ENCODE measurements around the gene C3orf20.

C3orf20 gene

GRCh38 chr3:14773691-14774128, 98.8 kb downstream of the C3orf20 start:
- FAIRE-seq (no peak), DNase-seq (ENCODE audit: insufficient read length, low spot score) (no peak)

GRCh38 chr3:14774431-14774830, 99.5 kb downstream of the C3orf20 start:
- FAIRE-seq (no peak), DNase-seq (ENCODE audit: insufficient read length, low spot score) (no peak)
- TF ChIP-seq CTCF (IDR thresholded peaks at IDR 0.05; ENCODE audit: insufficient read depth, missing control alignments): no peak

More at GRCh38 chr3:14773691-14774128, 98.8 kb downstream of the C3orf20 start:
- no peak for TF ChIP-seq CTCF (IDR thresholded peaks at IDR 0.05; ENCODE audit: insufficient read depth, missing control alignments)

DNA sequence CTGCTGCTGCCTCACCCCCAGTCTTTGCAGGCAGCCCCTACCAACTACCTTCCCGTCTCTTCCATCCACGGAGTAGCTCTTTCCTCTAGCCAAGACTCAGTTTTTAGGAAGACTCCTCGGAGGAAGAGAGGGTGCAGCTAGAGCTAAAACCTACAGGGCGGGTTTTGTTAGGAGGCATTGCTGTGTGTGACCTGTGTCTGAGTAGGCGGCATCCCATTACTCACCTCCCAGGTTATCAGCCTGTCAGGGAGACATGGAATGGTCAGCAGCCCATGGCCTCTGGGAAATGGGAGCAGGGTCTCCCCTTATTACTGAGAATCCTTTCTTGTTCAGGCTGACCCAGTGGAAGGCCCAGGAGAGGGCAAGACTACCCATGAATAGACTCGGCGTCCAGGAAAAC, 100.1 kb downstream of the C3orf20 start:
- DNase-seq (ENCODE audit: insufficient read length, low spot score) (no peak), FAIRE-seq (no peak)
- TF ChIP-seq CTCF (IDR thresholded peaks at IDR 0.05; ENCODE audit: insufficient read depth, missing control alignments): no peak

DNA sequence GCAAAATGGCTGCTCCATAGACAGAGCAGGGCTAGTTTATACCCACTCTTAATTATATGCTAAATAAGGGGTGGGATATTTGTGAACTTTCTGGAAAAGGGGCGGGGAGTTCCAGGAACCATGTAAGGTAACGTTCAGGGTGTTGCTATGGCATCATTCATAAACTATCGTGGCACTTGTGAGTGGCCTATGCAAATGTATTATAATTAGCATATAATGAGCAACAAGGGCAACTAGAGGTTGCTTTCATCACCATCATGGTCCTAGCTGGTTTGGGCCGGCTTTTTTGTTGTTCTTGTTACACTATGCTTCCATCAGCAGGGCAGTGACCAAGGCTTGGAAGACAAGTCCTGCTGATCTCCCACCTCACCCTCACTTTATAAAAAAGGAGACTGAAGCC, 100.6 kb downstream of the C3orf20 start:
- DNase-seq (ENCODE audit: insufficient read length, low spot score) (no peak), FAIRE-seq (no peak)
- no peak for TF ChIP-seq CTCF (IDR thresholded peaks at IDR 0.05; ENCODE audit: insufficient read depth, missing control alignments)

GRCh38 chr3:14779069-14779685, 104.2 kb downstream of the C3orf20 start:
- TF ChIP-seq CTCF (IDR thresholded peaks at IDR 0.05; ENCODE audit: insufficient read depth, missing control alignments): no peak
- DNase-seq (ENCODE audit: insufficient read length, low spot score) (no peak), FAIRE-seq (no peak)

DNA sequence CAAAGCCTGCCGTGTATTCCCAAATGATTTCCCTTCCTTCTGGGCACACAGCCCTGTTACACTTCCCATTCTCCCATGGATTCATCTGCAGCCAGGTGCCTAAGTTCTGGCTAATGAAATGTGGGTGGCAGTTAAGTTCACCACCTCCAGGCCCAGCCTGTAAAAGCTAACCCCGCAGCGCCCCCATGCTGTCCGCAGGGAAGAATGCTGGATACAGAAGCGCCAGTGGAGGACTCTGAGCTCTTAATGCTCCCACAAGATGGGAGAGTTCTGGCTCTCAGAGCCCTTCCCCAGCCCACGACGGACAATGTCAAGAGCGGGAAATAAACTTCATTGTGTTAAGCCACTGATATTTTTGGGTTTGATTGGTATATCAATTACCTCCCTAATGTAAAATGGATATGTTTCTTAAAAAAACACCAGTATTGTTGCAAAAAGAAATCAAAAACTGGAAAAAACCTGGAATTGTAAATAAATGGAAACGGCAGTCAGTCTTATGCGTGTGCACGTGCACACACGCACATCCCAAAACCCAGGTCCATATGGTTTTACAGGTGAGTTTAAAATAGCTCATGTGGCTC, 106.1 kb downstream of the C3orf20 start:
- peak; percentile 71 for TF ChIP-seq CTCF (IDR thresholded peaks at IDR 0.05; ENCODE audit: insufficient read depth, missing control alignments)
- FAIRE-seq: no peak
- peak; percentile 35 for DNase-seq (ENCODE audit: insufficient read length, low spot score)

DNA sequence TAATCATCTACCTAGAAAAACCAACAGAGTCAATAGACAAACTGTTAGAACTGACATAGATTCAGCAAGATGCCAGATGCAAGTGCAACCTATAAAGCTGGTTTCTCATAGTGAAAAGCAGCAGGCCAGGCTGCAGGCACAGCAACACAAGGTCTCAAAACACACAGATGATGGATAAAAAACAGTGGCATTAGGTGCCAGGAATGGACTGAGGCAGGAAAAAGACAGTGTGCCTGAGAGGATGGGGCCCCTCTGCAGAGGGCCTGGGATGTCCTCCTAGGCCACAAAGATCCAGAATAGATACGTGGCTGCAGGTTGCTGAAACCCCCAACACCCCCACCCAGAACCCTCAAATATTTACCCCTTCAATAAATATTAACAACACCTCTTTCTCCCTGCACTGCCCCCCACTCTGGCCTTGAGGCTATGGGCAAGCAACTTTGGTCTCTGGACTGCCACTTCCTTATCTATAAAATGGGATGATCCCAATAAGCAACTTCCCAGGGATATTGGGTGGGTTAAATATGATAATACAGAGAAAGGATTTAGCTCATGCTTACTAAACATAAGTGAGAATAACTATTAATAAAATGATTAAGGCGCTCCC, 108.6 kb downstream of the C3orf20 start:
- no peak for FAIRE-seq
- TF ChIP-seq CTCF (IDR thresholded peaks at IDR 0.05; ENCODE audit: insufficient read depth, missing control alignments): no peak
- no peak for DNase-seq (ENCODE audit: insufficient read length, low spot score)
